Activated CD4-positive, alpha-beta T cell treated with anti-CD3 and anti-CD28 coated beads, Interleukin-2, amount 10 ng/mL, durations not matched to agents 24 days and 14 days (primary cell): Measurements from ENCODE around the gene TECTA. TPM values are rescaled to one million over a fixed set of nuclear protein-coding genes. Genes with fewer than 3 reads are reported as not detected.
"Not testable (repeated sequence)": the region's sequence is repeated elsewhere in the genome, so short reads cannot be mapped to it uniquely, and the experiment has no call there.

Source experiments
- DNase-seq: peaks from one replicate; pipeline ENCODE4 v3.0.0; 2022
- H3K27ac Mint-ChIP-seq: one replicate; pipeline ENCODE4 v1.8.0; 2022; ENCODE audit warnings: mild to moderate bottlenecking, mixed read lengths
- H3K27me3 Mint-ChIP-seq: one replicate; pipeline ENCODE4 v1.8.0; 2022; ENCODE audit warnings: mixed read lengths
- H3K36me3 Mint-ChIP-seq: one replicate; pipeline ENCODE4 v1.8.0; 2022; ENCODE audit warnings: low read depth, mild to moderate bottlenecking, mixed read lengths
- H3K4me1 Mint-ChIP-seq: one replicate; pipeline ENCODE4 v1.8.0; 2021; ENCODE audit warnings: mixed read lengths
- H3K4me3 Mint-ChIP-seq: one replicate; pipeline ENCODE4 v1.8.0; 2022; ENCODE audit warnings: mild to moderate bottlenecking, moderate library complexity, mixed read lengths
- H3K9me3 Mint-ChIP-seq: one replicate; pipeline ENCODE4 v1.8.0; 2021; ENCODE audit warnings: mixed read lengths
- intact Hi-C: fragments of 100-400 bp; cut with micrococcal nuclease; formaldehyde crosslinking; loops from one replicate; pipeline ENCODE4 v1.15.1; 2023
- total RNA-seq: library from RNA; stranded (reverse); gene quantifications from 2 replicates; pipeline ENCODE4 v1.2.3, GENCODE V29; 2022

The TECTA gene
- total RNA-seq, 1 donor from 2014 or later, result 0.09 TPM

GRCh38 chr11:121226415-121227263 is 125.6 kb downstream of the TECTA start:
- no peaks in the 10 kb centered on the region for H3K9me3 Mint-ChIP-seq

GRCh38 chr11:121228851-121229250 is 127.8 kb downstream of the TECTA start:
- H3K27me3 Mint-ChIP-seq, result peaks cover 31% of the 10 kb centered on the region
- H3K4me3 Mint-ChIP-seq, result no peak overlapping the region
- intact Hi-C loops, result no loop called here
- H3K9me3 Mint-ChIP-seq, result no peaks in the 10 kb centered on the region
- H3K27ac Mint-ChIP-seq, result no peak overlapping the region
- no peaks in the 10 kb centered on the region for H3K36me3 Mint-ChIP-seq
- no peaks in the 10 kb centered on the region for H3K4me1 Mint-ChIP-seq
- DNase-seq, result no peak

More at GRCh38 chr11:121226415-121227263, 125.6 kb downstream of the TECTA start:
- H3K27ac Mint-ChIP-seq, result no peak overlapping the region
- no peaks in the 10 kb centered on the region for H3K36me3 Mint-ChIP-seq
- DNase-seq, result no peak
- H3K27me3 Mint-ChIP-seq, result peaks cover 22% of the 10 kb centered on the region
- intact Hi-C loops, result no loop called here
- H3K4me1 Mint-ChIP-seq, result no peaks in the 10 kb centered on the region
- H3K4me3 Mint-ChIP-seq, result no peak overlapping the region

- Mint-ChIP-seq H3K27me3 (peaks cover 35% of the 10 kb centered on the region), H3K36me3 (no peaks in the 10 kb centered on the region), H3K27ac (no peak overlapping the region), H3K4me1 (no peaks in the 10 kb centered on the region), H3K9me3 (no peaks in the 10 kb centered on the region), H3K4me3 (no peak overlapping the region)
- no peak for DNase-seq
- intact Hi-C loops, result no loop called here
These were observed 128.6 kb downstream of the TECTA start for GRCh38 chr11:121229495-121230215.

GRCh38 chr11:121231576-121232278 is 130.7 kb downstream of the TECTA start:
- peaks cover 12% of the 10 kb centered on the region for H3K4me1 Mint-ChIP-seq
- H3K36me3 Mint-ChIP-seq, result no peaks in the 10 kb centered on the region
- intact Hi-C loops, result no loop called here
- no peak overlapping the region for H3K4me3 Mint-ChIP-seq
- H3K27me3 Mint-ChIP-seq, result peaks cover 45% of the 10 kb centered on the region
- H3K9me3 Mint-ChIP-seq, result no peaks in the 10 kb centered on the region
- H3K27ac Mint-ChIP-seq, result no peak overlapping the region
- DNase-seq, result no peak

GRCh38 chr11:121235057-121235456 is 134.0 kb downstream of the TECTA start:
- no peaks in the 10 kb centered on the region for H3K9me3 Mint-ChIP-seq
- H3K27me3 Mint-ChIP-seq, result peaks cover 40% of the 10 kb centered on the region
- H3K36me3 Mint-ChIP-seq, result no peaks in the 10 kb centered on the region
- DNase-seq, result no peak
- no peak overlapping the region for H3K27ac Mint-ChIP-seq
- no peak overlapping the region for H3K4me3 Mint-ChIP-seq
- intact Hi-C loops, result loop anchor here (5.0 kb wide), 1 partner anchor 57 kb away; the partner anchor contains the start of gene SC5D
- peaks cover 21% of the 10 kb centered on the region for H3K4me1 Mint-ChIP-seq

- peaks cover 21% of the 10 kb centered on the region for H3K4me1 Mint-ChIP-seq
- DNase-seq, result peak; percentile 53
- H3K27me3 Mint-ChIP-seq, result peaks cover 34% of the 10 kb centered on the region
- intact Hi-C loops, result loop anchor here (5.0 kb wide), 1 partner anchor 56 kb away; the partner anchor contains the start of gene SC5D
- peak overlapping the region; percentile 59 for H3K27ac Mint-ChIP-seq
- no peaks in the 10 kb centered on the region for H3K9me3 Mint-ChIP-seq
- H3K4me3 Mint-ChIP-seq, result peak overlapping the region; percentile 1
- no peaks in the 10 kb centered on the region for H3K36me3 Mint-ChIP-seq
These were observed 135.3 kb downstream of the TECTA start for GRCh38 chr11:121236115-121237001.

GRCh38 chr11:121237247-121237646 is 136.2 kb downstream of the TECTA start:
- not testable (repeated sequence) for H3K36me3 Mint-ChIP-seq, H3K27ac Mint-ChIP-seq, H3K9me3 Mint-ChIP-seq, DNase-seq
- peaks cover 21% of the 10 kb centered on the region for H3K4me1 Mint-ChIP-seq
- H3K4me3 Mint-ChIP-seq, result peak overlapping the region; percentile 1
- intact Hi-C loops, result loop anchor here (5.0 kb wide), 1 partner anchor 55 kb away; the partner anchor contains the start of gene SC5D
- peaks cover 29% of the 10 kb centered on the region for H3K27me3 Mint-ChIP-seq

GRCh38 chr11:121237686-121238658 is 136.9 kb downstream of the TECTA start:
- Mint-ChIP-seq H3K27me3 (peaks cover 34% of the 10 kb centered on the region), H3K27ac (peak overlapping the region; percentile 35), H3K36me3 (no peaks in the 10 kb centered on the region), H3K4me3 (peak overlapping the region; percentile 11), H3K4me1 (peaks cover 21% of the 10 kb centered on the region), H3K9me3 (no peaks in the 10 kb centered on the region)
- intact Hi-C loops, result loop anchor here (5.0 kb wide), 1 partner anchor 54 kb away; the partner anchor contains the start of gene SC5D
- DNase-seq, result peak; percentile 59

- no peaks in the 10 kb centered on the region for H3K9me3 Mint-ChIP-seq
- no peak overlapping the region for H3K27ac Mint-ChIP-seq
- intact Hi-C loops, result loop anchor here (5.0 kb wide), 1 partner anchor 53 kb away; the partner anchor contains the start of gene SC5D
- no peaks in the 10 kb centered on the region for H3K36me3 Mint-ChIP-seq
- H3K4me1 Mint-ChIP-seq, result peaks cover 21% of the 10 kb centered on the region
- peaks cover 35% of the 10 kb centered on the region for H3K27me3 Mint-ChIP-seq
- no peak for DNase-seq
- H3K4me3 Mint-ChIP-seq, result no peak overlapping the region
These were observed 137.9 kb downstream of the TECTA start for GRCh38 chr11:121238956-121239355.

- H3K4me3 Mint-ChIP-seq, H3K36me3 Mint-ChIP-seq, H3K9me3 Mint-ChIP-seq, intact Hi-C loops, H3K27ac Mint-ChIP-seq, DNase-seq: not testable (repeated sequence)
- Mint-ChIP-seq H3K4me1 (peaks cover 21% of the 10 kb centered on the region), H3K27me3 (peaks cover 27% of the 10 kb centered on the region)
These were observed 139.0 kb downstream of the TECTA start for GRCh38 chr11:121240001-121240400.

GRCh38 chr11:121240650-121241303 is 139.7 kb downstream of the TECTA start:
- peaks cover 20% of the 10 kb centered on the region for H3K27me3 Mint-ChIP-seq
- no peaks in the 10 kb centered on the region for H3K9me3 Mint-ChIP-seq
- H3K4me1 Mint-ChIP-seq, result peaks cover 17% of the 10 kb centered on the region
- no peak for DNase-seq
- no peak overlapping the region for H3K4me3 Mint-ChIP-seq
- no peaks in the 10 kb centered on the region for H3K36me3 Mint-ChIP-seq
- H3K27ac Mint-ChIP-seq, result no peak overlapping the region
- intact Hi-C loops, result no loop called here
